Right atrium auricular region (tissue), 2 donors: Measurements from ENCODE around the gene B9D2. TPM values are rescaled to one million over a fixed set of nuclear protein-coding genes. Genes with fewer than 3 reads are reported as not detected.
A peak's percentile ranks its signal among the peaks of the same experiment; 100 is the strongest.
"Not testable (repeated sequence)": the region's sequence is repeated elsewhere in the genome, so short reads cannot be mapped to it uniquely, and the experiment has no call there.

Source experiments
- DNase-seq: peaks from one replicate; pipeline ENCODE4 v3.0.0-alpha.2; 2019; ENCODE audit warnings: low spot score
- H3K27ac ChIP-seq, 2 donors: fragments of 200-600 bp; sonication (generic); 1 replicate in 1 of 2; 2 replicates in 1 of 2; pipeline ENCODE4 v1.5.1; 2016 to 2019
- H3K27me3 ChIP-seq, 2 donors: fragments of 200-600 bp; sonication (generic); one replicate each; pipeline versions ENCODE4 v1.5.1 to v1.6.0; 2017 to 2019
- H3K36me3 ChIP-seq: fragments of 200-600 bp; sonication (generic); one replicate; pipeline ENCODE4 v1.5.1; 2016
- H3K4me1 ChIP-seq, 2 donors: fragments of 200-600 bp; sonication (generic); one replicate each; pipeline versions ENCODE4 v1.5.1 to v1.6.0; 2017 to 2019
- H3K4me3 ChIP-seq, 2 donors: fragments of 200-600 bp; sonication (generic); 1 replicate in 1 of 2; 2 replicates in 1 of 2; pipeline ENCODE4 v1.5.1; 2017 to 2019; ENCODE audit warnings: mild to moderate bottlenecking in 1 of 2, moderate library complexity in 1 of 2
- H3K9me3 ChIP-seq, 2 donors: fragments of 200-600 bp; sonication (generic); one replicate each; pipeline ENCODE4 v1.5.1; 2019
- total RNA-seq, 2 donors: library from RNA; depleted of rRNA; stranded (reverse); fragments of >200 nt; gene quantifications; one replicate each; pipeline ENCODE4 v1.1.0, GENCODE V29; 2016
- TF ChIP-seq, protein P1 (sequence below), 2 donors: fragments of 200-600 bp; sonication (generic); IDR thresholded peaks; one replicate each; pipeline ENCODE4 v1.5.1; 2019; ENCODE audit warnings: antibody characterized with exemption in 2 of 2

The B9D2 gene
- total RNA-seq, 2 donors from 2014 or later: 1.9 to 3.8 TPM

DNA sequence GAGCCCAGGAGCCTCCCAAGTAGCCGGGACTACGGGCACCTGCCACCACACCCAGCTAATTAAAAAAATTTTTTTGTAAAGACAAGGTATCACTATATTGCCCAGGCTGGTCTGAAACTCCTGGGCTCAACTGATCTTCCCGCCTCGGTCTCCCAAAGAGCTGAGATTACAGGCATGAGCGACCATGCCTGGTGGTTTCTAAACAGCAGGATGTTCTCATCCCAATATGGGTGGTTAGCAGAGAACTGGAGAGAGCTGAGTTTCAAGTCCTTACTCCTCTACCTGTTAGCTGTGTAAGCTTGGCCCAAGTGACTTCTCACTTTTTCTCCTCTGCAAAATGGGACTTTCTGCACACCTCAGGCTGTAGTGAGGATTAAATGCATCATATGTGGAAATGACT, 20.4 kb upstream of the B9D2 start:
- Histone ChIP-seq H3K27me3 (no peaks in the 10 kb centered on the region), H3K4me1 (no peaks in the 10 kb centered on the region), H3K36me3 (peaks cover 2% of the 10 kb centered on the region), H3K9me3 (no peaks in the 10 kb centered on the region), H3K4me3 (no peak overlapping the region), H3K27ac (no peak overlapping the region)
- TF ChIP-seq, protein P1, sequence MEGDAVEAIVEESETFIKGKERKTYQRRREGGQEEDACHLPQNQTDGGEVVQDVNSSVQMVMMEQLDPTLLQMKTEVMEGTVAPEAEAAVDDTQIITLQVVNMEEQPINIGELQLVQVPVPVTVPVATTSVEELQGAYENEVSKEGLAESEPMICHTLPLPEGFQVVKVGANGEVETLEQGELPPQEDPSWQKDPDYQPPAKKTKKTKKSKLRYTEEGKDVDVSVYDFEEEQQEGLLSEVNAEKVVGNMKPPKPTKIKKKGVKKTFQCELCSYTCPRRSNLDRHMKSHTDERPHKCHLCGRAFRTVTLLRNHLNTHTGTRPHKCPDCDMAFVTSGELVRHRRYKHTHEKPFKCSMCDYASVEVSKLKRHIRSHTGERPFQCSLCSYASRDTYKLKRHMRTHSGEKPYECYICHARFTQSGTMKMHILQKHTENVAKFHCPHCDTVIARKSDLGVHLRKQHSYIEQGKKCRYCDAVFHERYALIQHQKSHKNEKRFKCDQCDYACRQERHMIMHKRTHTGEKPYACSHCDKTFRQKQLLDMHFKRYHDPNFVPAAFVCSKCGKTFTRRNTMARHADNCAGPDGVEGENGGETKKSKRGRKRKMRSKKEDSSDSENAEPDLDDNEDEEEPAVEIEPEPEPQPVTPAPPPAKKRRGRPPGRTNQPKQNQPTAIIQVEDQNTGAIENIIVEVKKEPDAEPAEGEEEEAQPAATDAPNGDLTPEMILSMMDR (IDR thresholded peaks at IDR 0.05): no peak
- DNase-seq: no peak

DNA sequence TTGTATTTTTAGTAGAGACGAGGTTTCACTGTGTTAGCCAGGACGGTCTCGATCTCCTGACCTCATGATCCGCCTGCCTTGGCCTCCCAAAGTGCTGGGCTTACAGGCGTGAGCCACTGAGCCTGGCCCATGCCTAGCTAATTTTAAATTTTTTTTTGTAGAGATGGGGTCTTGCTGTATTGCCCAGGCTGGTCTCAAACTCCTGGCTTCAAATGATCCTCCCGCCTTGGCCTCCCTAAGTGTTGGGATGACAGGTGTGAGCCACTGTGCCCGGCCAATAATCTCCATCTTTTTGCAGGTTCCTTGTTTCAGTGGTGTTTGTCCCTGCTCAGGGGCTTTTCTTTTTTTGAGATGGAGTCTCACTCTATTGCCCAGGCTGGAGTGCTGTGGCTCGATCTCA, 17.6 kb upstream of the B9D2 start:
- not testable (repeated sequence) for H3K27ac ChIP-seq, H3K9me3 ChIP-seq, DNase-seq, H3K27me3 ChIP-seq, H3K4me1 ChIP-seq, H3K36me3 ChIP-seq, H3K4me3 ChIP-seq

DNA sequence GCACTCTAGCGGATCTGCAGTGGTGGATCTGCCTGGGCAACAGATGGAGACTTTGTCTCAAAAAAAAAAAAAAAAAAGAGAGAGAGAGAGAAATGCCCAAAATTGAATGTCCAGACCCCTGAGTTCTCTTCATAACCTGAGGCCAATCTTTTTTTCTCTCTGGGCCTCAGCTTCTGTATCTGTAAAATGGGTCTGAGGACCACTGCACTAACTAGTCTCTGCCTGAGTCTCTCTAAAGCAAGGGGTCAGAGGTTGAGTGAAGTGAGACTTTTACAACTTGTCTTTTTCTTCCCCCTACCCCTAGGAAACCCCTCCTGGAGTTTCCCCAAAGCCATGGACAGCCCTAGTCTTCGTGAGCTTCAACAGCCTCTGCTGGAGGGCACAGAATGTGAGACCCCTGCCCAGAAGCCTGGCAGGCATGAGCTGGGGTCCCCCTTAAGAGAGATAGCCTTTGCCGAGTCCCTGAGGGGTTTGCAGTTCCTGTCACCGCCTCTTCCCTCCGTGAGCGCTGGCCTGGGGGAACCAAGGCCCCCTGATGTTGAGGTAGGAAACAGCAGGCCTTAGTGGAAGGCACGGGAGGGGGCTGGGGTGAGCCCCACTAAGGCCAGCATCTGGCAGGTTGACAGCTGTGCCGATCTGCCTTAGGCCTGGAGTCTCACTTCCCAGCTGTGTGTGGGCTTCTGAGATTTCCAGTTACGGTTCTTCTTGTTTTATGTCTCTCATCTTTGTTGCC, 14.2 kb upstream of the B9D2 start:
- Histone ChIP-seq H3K27ac (no peak overlapping the region), H3K4me3 (no peak overlapping the region), H3K9me3 (no peaks in the 10 kb centered on the region), H3K27me3 (no peaks in the 10 kb centered on the region), H3K4me1 (peaks cover 0 to 29% of the 10 kb centered on the region in 2 donors), H3K36me3 (no peaks in the 10 kb centered on the region)
- DNase-seq: no peak
- TF ChIP-seq, protein P1 (IDR thresholded peaks at IDR 0.05): no peak

DNA sequence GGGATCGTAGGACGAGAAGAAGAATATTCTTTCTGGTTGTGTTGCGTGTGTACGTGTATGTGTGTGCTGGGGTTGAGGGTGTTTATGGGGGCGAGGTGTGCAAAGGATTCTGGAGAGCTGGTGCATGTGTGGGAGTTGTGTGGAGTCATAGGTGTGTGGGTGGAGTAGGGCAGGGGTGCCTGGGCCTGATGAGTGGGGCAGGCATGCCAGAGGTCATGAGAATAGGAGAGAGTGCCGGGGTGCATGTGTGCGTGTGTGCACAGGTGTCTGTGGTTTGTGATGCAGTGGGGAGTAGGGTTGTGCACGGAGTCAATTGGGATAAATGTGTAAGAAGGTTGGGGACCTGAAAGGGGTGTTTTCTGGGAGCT, 13.0 kb upstream of the B9D2 start:
- no peak for DNase-seq
- Histone ChIP-seq H3K36me3 (no peaks in the 10 kb centered on the region), H3K4me3 (peak overlapping the region; percentile 60 to 67), H3K9me3 (no peaks in the 10 kb centered on the region), H3K27ac (peak overlapping the region; percentile 68 to 82), H3K27me3 (no peaks in the 10 kb centered on the region), H3K4me1 (peaks cover 0 to 29% of the 10 kb centered on the region in 2 donors)
- TF ChIP-seq, protein P1 (IDR thresholded peaks at IDR 0.05): no peak

DNA sequence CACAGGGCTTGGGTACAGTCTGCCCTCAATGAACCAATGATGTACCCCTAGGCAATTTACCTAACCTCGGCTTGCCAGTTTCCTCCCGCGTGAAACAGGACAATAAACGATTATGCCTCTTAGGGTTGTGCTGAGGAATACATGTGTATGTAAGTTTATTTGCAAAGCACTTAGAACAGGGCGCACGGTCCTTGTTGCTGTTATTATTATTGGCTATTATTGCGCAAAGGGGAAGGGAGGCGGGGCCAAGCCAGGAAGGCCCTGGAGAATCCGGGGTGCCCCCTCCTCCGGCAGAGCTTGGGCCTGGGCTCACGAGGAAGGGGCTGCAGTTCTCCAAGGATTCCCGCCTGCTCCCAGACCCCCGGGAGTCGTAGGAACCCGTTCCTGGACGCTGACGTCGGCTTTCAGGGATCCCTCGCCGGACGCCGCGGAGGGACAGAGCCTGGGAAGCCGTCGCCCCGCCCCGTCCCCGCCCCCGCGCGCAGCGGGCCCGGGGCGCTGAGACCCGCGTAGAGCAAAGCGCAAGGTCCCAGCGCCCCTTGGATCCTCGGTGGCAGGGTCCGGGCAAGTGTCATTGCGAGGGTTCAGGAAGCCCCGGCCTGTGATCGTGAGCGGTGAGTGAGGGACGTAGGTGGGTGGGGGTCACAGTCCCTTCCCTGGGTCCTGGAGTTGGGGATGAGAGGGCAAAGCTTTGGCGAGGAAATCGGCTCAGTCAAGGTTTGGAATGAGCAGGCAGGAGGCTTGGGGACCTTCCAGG, 12.5 kb upstream of the B9D2 start, which contains the start of gene TMEM91:
Gene TMEM91 (plus strand): TSS at position 293 of the 757 bp plus-strand sequence. CDS start 1,777 bp downstream, outside the sequence.
- no peaks in the 10 kb centered on the region for H3K27me3 ChIP-seq
- TF ChIP-seq, protein P1 (IDR thresholded peaks at IDR 0.05): no peak
- peak within 1 kb of the TSS; percentile 60 to 67 for H3K4me3 ChIP-seq
- peak within 1 kb of the TSS; percentile 68 to 82 for H3K27ac ChIP-seq
- DNase-seq: no peak
- H3K9me3 ChIP-seq: no peaks in the 10 kb centered on the region
- H3K4me1 ChIP-seq: peaks cover 0 to 29% of the 10 kb centered on the region in 2 donors
- no peaks in the 10 kb centered on the region for H3K36me3 ChIP-seq

DNA sequence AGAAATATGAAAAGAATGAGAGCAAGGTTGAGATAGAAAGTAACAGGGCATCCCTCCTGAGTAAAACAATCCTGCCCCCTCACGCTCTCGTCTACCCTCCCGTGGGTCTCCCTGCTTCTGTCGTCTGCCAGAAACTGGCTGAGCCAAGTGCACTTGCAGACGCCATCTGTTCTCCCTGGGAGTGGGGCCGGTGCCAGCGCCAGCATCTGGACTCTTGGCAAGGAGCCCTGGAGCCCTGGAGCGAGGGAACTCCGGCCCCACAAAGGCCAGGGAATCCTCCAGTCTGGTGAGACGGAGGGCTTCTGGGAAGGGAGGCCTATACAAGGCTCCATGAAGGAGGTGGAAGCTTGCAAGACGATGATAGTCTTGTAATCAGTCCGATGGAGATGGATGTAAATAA, 10.0 kb upstream of the B9D2 start:
- peaks cover 0 to 29% of the 10 kb centered on the region in 2 donors for H3K4me1 ChIP-seq
- no peaks in the 10 kb centered on the region for H3K9me3 ChIP-seq
- TF ChIP-seq, protein P1 (IDR thresholded peaks at IDR 0.05): no peak
- H3K36me3 ChIP-seq: no peaks in the 10 kb centered on the region
- no peaks in the 10 kb centered on the region for H3K27me3 ChIP-seq
- no peak overlapping the region for H3K4me3 ChIP-seq
- peak overlapping the region in 1 of 2 donors; percentile 15 for H3K27ac ChIP-seq
- peak; percentile 79 for DNase-seq
